Right lung (tissue), 5 donors: ENCODE measurements around the gene SPRN. TPM values are rescaled to one million over a fixed set of nuclear protein-coding genes. Genes with fewer than 3 reads are reported as not detected.
"Not testable (repeated sequence)": the region's sequence is repeated elsewhere in the genome, so short reads cannot be mapped to it uniquely, and the experiment has no call there.

ENCODE experiments used
- DNase-seq, 2 donors: peaks; one replicate each; pipeline ENCODE4 v3.0.0-alpha.2; 2013
- polyA plus RNA-seq, 5 donors: library from polyadenylated mRNA; unstranded; fragments of 120-200 nt; gene quantifications; one replicate each; pipeline versions ENCODE4 v1.2.1 to v1.2.3, GENCODE V29; 2013; ENCODE audit warnings: inconsistent platforms in 1 of 5, low replicate concordance in 1 of 5; ENCODE audit not compliant: insufficient read length in 5 of 5, insufficient read depth in 1 of 5

The SPRN gene
- polyA plus RNA-seq, 5 donors = 2.6 to 6.6 (median 3.1) TPM

DNA sequence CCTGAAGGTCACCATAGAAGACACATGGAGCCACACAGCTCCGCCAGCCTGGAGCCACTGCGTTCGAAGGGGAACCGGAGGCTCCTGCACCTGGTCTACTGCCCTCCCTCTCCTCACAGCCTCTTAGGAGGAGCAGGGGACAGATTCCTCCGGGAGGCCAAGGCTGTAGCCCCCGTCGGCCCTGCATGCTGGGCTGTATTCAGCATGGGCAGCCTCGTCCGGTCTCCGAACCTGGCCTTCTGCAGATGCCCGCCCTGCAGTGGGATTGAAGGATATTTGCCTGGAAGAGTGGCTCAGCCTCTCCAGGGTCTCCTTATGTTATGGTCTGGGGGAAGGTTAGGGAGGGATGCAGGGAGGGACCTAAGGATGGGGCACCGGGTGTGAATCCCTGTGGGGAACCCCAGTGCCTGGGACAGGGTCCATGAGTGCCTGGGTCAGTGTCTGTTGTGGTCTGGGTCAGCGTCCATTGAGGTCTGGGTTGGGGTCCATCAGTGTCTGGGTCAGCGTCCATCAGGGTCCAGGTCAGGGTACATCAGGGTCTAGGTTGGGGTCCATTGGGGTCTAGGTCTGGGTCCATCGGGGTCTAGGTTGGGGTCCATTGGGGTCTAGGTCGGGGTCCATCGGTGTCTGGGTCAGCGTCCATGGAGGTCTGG lies 16.3 kb upstream of the SPRN start:
- DNase-seq = no peak

DNA sequence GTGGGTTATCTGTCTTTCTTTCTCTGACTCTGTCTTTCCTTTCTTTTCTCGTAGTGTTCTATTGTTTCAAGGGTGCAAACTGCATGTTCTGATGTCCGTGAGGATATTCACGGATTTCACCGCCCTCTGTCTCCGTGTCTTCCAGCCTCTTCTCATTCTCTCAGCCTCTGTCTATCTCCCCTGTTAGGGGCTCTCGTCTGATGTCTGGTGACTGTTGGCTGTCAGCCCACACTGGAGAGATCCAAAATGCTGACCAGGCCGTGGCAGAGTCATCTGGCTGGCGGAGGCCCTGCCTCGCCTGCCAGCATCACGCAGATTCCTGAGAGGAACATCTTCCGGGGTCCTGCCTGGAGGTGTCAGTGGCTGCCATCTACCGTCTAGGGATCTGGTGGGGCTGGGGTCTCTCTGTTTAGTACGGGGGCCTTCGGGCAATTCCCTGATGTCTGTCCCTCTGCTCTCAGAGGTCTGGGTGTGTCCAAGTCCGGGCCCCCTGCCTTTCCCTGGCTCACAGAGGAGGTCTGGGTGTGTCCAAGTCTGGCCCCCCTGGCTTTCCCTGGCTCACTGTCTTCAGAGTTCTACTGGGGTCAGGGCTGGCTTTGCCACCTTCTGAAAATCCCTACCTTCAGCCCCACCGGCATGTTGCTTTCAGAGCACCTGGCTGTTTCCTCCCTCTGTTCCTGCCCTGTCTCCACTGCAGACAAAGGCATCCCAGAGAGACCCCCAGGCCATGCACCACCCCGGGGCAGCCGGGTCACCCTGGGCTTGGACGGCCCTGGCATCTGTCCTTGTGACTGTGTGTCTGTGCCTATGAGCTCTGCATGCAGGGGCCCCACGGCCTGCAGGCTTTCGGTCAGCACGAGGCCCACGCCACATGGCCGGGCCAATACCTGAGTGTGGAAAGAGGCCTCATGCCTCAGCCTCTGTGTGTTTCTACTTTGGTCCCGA lies 15.4 kb upstream of the SPRN start:
- no peak for DNase-seq

DNA sequence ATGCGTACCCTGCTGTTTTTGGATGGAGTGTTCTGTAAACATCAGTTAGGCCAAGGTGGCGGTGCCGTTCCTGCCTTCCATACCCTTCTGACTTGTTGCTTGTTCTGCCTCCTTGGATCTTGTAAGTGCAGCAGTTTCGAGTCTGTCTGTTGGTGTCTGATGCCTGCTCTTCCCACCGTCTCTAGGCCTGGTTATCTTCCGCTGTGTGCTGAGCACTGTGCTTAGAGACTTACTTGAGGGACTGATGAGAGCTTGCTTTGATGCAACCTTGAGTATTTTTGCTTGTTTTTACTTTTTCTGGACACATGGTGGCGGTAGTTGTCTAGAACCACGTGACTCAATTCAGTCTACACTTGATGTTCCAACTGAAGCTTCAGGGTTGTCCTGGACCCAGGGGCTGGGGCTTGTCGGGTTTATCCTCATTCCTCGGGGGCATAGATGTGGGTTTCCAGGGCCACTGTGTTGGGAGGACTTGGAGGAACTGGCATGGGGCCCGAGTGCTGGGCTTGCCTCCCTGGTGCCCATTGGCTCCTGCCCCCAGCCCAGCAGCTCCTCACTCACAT lies 14.4 kb upstream of the SPRN start:
- DNase-seq = no peak

DNA sequence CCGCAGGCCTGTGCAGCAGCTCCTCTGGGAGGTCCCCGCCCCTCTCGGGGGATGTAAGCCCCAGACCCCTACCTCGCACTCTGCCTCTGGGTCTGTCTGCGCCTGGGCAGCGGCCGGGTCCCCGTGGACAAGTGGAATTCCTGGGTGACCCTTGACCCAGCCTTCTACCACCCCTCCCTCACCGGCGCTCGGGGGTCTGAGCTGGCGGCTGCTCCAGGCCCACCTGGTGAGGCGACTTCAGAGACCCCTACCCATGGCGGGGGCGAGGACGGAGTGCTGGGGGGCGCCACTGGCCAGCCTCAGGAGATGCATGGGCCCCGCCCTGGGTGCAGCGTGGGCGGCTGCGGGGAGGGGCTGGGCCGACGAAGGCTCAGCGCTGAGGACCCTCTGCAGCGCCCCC lies 8.4 kb upstream of the SPRN start:
- DNase-seq = not testable (repeated sequence)

DNA sequence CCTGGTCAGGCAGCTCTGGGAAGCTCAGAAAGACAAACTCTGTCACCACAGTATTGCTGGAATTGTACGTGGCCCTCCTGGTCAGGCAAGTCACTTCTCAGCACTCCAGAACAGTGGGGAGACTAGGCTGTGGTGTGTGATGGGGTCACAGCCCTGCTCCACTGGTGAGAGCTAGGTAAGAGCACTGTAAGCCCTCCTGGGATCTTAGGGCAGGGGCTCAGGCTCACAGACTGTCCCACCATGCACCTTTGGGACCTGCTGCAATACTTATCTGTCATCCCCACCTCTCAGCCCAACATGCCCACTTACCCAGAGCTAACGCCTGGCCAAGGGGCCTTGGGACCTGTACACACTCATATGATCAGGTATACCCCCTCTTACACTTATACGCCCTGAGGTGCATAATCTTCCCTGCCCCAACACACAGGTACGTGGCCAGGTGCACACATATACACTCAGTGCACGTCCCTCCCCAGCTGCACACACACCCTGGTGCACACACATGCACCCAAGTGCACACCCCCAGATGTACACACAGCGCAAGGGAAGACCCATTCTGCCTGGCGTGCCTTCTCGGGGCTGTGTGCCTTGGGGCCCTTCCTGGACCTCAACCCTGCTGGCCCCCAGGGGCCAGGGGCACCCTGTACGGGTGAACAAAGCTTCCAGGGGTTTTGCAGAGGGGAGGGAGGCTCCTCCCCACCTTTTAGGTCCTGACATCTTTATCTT lies 7.6 kb upstream of the SPRN start:
- not testable (repeated sequence) for DNase-seq

DNA sequence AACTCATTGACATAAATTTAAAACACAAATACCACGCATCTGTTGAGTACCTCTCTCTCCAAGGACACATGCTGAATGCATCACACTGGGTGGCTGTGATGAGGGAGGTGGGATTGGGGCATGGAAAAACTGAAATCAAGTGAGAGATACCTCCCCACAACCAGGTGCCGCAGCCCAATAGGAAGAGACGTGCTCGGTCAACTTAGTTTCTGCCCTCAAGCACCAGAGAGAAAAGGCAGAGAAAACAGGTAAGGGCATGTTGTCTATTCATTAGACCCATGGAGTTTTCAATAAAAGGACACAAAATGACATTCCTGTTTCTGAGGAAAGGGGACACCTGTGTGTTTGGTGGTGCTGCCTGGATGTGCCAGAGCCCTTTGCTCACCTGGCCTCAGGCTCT lies 5.1 kb upstream of the SPRN start:
- not testable (repeated sequence) for DNase-seq

DNA sequence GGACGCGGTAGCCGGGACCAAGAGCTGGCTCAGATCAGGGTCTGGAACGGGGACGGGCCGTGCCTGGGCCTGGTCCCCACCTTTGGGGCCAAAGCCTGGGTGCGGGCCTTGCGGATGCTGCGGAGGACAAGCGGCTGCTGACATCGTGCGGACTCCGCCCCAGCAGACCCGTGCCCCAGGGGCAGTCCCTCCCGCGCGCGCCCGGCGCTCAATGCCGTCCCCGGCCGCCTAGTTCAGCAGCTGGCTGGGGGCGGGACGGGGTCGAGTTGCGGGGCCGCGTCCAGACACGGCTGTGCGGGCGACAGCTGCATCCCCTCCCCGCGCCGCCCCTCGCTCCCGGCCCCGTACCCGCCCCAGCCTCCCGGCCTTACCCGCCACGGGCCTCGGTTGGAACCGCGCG lies 323 bp downstream of the SPRN start:
- DNase-seq = not testable (repeated sequence)

DNA sequence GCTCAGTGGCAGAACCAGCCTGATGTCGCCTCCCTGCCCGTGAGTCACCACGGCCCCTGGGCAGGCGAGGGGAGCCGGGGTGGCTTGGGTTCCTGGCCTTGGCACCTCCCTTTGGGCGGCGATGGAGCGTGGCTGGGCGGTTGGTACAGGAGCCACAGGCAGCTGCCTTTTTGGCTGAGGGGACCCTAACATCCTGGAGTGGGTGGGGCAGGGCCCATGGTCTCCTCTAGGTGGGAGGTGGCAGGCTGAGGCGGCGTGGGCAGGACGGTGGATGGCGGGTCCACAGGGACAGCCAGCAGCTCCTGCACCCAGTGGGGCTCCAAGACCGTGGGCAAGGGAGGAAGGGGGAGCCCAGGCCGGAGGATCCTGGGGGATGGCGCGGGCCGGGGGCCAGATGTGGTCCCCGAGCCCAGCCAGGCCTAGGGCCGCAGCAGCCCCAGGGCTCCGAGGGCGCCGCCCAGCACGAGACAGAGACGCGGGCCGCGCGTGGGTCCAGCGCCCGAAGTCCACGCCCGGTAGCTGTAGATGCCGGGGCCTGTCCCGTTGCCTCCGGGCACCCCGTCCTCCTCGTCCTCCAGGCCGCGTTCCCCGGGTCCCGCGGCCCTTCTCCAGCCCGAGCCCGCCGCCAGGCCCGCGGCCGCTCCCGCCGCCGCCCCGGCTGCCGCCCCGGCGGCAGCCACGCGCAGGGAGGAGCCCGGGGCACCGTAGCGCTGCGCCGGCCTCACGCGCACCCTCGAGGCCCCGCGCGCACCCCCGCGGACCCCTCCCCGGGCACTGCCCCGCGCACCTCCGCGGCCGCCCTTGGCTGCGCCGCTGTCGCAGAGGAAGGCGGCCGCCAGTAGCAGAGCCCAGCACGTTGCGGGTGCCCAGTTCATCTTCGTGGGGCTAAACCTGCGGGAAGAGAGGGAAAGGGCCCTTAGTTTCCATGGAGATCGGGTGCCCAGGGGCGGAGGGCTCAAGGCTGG lies 1.3 kb downstream of the SPRN start:
- no peak for DNase-seq

DNA sequence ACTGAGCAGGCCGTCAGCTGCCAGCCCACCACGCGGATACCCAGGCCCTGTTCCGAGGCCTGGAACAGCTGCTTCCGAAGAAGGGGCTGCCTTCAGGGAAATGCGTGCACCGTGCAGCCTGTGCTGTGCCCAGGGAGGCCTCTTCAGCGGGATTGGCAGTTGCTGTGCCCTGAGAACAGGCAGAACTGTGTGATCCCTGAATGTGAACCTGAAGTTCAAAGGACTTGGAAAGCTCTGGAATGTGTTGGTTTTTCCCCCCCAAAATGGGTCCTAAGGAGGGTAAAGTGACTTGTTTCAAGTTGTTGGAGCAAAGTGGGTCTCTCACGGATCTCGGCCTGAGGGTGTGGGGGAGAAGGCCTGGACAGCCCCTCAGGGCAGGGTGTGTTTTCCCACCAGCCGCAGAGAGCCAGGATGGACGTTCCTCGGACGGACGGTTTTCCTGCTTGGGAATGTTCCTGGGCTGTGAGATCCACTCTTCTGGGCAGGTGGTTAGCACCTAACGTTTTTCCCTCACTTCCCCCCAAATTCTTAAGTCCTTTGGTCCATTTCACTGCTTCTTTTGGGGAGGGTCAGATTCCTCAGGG lies 2.1 kb downstream of the SPRN start:
- DNase-seq = no peak

DNA sequence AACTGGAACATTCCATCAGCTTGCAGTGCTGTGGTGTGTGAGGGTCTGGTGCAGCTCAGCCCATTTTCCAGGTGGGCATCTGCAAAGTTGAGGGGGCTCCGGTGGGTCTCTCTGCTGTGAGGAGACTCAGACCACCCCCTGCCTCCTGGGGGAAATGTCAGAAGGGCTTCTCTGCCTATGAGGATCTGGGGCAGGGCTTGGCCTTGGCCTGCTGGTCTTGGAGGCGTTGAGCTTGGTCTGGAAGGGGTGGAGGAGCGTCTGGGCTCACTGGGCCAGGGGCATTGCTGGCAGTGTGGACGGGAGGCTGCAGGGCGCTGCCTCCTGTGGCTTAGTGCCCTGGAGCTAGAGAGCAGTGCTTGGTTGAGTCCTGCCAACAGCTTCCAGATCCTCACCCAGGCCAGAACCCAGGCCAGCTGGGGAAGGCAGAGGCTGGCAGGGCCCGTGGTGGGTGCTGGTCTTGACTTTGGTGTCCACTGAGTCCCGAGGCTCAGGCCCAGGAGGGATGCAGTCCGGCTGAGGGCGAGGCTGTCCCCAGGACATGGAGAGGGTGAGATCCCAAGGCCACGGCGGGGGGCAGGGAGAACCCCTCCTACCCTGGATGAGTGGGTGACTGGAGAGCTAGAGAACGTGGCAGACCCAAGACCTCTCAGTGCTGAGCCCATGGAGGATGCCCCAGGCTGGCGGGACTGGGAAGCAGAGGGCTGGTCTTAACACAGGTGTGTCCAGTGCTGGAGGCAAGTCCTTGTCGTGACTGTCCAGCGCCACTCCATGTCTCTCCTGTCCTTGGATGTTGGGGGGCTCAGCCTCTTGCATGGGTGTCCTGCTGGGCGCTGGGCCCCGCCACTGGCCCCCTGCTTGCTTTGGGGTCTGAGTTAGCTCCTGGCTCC lies 2.8 kb downstream of the SPRN start:
- DNase-seq = no peak

DNA sequence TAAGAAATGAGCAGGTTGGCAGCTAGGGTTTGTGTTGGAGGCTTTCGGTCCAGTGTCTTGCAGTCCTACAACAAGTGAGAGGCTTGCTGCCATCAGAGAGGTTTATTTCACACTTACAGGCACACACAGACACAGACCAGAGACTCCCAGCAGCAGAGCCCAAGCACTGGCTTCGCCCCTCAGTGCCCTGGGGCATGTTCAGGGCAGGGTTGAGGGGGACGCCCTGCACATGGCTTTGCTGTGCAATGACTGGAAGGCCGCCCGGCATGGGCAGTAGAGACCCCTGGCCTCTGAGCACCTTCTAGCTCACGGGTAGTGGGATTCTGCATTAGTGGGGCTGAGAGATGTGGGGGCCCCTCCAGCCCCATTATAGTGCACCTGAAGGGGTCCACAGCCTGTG lies 3.8 kb downstream of the SPRN start:
- no peak for DNase-seq

DNA sequence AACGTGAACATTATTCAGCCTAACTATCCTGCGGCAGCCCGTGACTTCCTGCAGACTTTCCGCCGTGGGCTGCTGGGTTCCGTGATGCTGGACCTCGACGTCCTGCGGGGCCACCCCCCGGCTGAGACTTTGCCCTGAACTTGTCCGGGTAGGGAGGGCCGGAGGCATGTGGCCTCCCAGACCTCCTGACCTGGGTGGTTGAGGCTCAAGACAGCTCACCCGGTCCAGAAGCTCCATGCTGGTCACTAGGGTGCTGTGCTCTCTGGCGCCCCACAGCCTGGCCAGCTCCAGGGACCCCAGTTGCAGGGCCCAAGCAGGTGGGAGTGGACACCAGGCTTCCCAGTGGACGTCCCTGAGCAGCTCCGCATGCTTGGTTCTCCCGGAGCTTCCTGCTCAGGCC lies 4.4 kb downstream of the SPRN start:
- DNase-seq = no peak

DNA sequence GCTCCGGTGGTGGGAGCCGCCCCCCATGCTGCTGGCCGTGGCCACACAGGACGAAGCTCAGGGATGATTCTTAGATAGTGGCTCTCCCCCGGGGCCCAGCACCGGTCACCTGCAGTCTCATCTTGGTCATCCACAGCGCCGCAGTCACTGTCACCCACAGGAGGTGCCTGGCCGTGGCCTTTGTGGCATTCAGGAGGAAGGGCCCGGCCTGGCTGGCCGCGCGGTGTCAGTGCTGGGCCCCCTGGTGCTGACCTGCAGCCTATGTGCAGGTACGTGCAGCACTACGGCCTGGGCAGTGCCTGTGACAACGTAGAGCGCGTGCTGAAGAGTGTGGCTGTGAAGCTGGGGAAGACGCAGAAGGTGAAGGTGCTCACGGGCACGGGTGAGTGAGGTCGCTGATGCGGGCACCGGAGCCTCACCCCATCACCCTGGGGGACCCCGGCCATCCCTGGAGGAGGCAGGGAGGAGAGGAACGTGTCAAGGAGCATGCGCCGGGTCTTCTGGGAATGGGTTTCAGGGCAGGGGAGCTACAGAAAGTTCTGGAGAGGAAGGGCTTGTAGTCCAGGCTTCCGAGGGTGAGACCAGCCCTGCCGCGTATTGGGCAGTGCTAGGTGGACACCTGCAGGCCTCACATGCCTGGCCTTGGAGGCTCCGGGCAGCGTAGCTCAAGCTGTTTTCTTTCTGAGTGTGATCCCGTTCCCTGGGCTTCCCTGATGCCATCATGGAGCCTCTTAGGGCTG lies 5.0 kb downstream of the SPRN start:
- DNase-seq = no peak

DNA sequence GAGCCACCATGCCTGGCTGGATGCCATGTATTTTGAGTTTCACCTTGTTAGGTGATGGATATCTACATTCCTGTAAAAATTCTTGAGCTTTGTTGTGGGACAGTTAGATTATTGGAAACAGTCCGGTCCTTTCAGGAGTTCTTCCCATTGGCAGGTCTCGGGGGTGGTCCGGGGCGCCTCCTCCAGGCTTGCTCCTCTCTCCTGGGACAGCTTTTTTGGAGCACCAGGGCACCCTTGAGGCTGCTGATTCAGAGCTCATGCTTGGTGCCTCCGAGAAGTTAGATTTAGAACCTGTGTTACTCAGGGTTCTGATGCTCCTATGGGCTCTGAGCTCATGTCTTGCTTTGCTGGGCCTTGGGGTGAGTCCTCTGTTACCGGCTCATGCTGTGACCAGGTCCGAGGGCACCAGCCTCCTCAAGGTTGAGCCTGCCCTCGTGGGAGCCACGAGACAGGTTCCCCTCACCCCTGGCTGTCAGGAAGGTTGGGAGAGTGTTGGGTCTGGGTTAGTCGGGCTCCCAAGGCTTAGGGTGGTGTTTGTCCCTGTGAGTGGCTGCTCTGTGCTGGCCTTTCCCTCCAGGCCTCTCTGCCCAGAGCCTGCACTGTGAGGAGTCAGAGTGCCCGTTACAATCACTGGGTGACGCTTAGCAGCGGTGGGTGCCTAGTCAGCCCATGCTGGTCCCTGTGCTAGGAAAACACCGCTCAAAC lies 6.0 kb downstream of the SPRN start:
- DNase-seq = no peak

DNA sequence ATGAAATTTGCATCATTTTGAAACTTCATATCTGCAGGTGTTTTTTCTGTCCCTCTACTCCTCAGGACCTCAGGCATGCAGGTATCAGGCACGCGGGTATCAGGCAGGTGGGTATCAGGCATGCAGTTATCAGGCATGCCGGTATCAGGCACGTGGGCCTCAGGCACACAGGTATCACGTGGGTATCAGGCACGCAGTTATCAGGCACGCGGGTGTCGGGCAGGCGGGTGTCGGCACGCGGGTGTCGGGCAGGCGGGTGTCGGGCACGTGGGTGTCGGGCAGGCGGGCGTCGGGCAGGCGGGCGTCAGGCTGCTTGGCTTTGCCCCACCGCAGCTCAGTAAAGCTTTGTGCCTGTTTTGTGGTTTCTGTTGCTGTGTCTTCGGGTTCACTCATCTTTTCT lies 8.7 kb downstream of the SPRN start:
- DNase-seq = no peak

DNA sequence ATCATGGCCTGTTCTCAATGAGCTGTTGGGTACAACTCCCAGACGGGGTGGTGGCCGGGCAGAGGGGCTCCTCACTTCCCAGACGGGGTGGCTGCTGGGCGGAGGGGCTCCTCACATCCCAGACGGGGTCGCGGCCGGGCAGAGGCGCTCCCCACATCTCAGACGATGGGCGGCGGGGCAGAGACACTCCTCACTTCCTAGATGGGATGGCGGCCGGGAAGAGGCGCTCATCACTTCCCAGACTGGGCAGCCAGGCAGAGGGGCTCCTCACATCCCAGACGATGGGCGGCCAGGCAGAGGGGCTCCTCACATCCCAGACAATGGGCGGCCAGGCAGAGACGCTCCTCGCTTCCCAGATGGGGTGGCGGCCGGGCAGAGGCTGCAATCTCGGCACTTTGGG lies 10.0 kb downstream of the SPRN start:
- DNase-seq = not testable (repeated sequence)

DNA sequence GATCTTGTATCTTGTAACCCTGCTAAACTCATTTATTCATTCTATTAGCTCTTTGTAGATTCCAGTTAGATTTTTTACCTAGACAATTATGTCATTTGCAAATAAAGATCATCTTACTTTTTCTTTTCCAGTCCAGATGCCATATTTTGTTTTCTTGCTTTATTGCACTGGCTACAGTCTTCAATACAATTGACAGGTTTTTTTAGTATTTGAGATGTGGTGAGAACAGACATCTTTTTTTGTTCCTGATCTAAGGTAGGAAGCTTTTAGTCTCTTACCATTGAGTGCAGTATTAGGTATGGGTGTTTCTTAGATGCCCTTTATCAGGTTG lies 12.1 kb downstream of the SPRN start:
- DNase-seq = no peak
